Neural progenitor cell (in vitro differentiated cells): ENCODE data around the gene CRIM1.

ENCODE experiments used
- CTCF ChIP-seq: fragments of 200-600 bp; sonication (generic); IDR thresholded peaks from 2 replicates; pipeline ENCODE4 v1.5.1; 2017; ENCODE audit warnings: antibody characterized with exemption, mild to moderate bottlenecking
- EZH2 ChIP-seq: fragments of 200-600 bp; sonication (generic); IDR thresholded peaks from 2 replicates; pipeline ENCODE4 v1.6.1; 2017; ENCODE audit warnings: antibody characterized with exemption, mild to moderate bottlenecking, moderate library complexity

- TF ChIP-seq CTCF (no peak), EZH2 (no peak)
Measured at GRCh38 chr2:36403675-36404230, 48.2 kb downstream of the CRIM1 start.
